IMR-90 (cell line): ENCODE data around the gene CEP68. TPM values are rescaled to one million over a fixed set of nuclear protein-coding genes. Genes with fewer than 3 reads are reported as not detected.

Experiments used
- ATAC-seq: fragments of 200-7000 bp; cut with Tn5 transposase; 2 replicates; pipeline ENCODE4 v1.9.1; 2020; ENCODE audit warnings: low read depth, mild to moderate bottlenecking, moderate library complexity
- BruUV-seq: library from RNA; stranded (reverse); fragments of 400-500 nt; replicated peaks from 2 replicates; lab custom pipeline; 2021; lab: Mats Ljungman, UMichigan
- CTCF ChIA-PET: fragments of 300-600 bp; formaldehyde crosslinking; extraction: SDS; loops from one replicate; lab custom pipeline; 2021; ENCODE audit warnings: antibody characterized with exemption; lab: Yijun Ruan, JAX
- POLR2A ChIA-PET: fragments of 300-600 bp; sonication (Branson Sonifier 250); formaldehyde crosslinking; loops from one replicate; lab custom pipeline; 2022; ENCODE audit warnings: antibody characterized with exemption; ENCODE audit not compliant: unreplicated experiment; lab: Charles Lee
- DNase-seq: peaks from one replicate; pipeline ENCODE4 v3.0.0; 2013
- H2AFZ ChIP-seq: replicated peaks from 2 replicates; pipeline ENCODE3; 2013; ENCODE audit warnings: low read length, mild to moderate bottlenecking; ENCODE audit not compliant: poor library complexity
- H2AK5ac ChIP-seq: 2 replicates; pipeline ENCODE4 v1.6.1; 2013; ENCODE audit warnings: low read depth, low read length, inconsistent platforms
- H2AK9ac ChIP-seq: replicated peaks from 2 replicates; pipeline ENCODE3; 2013; ENCODE audit warnings: mild to moderate bottlenecking, low read depth, low read length, moderate library complexity; ENCODE audit not compliant: poor library complexity
- H2BK120ac ChIP-seq: 2 replicates; pipeline ENCODE4 v1.6.1; 2013; ENCODE audit warnings: low read depth, low read length, inconsistent platforms
- H2BK15ac ChIP-seq: 3 replicates; pipeline ENCODE4 v1.6.1; 2013; ENCODE audit warnings: low read depth, low read length, inconsistent platforms
- H2BK20ac ChIP-seq: 2 replicates; pipeline ENCODE4 v1.6.1; 2013; ENCODE audit warnings: low read depth, mild to moderate bottlenecking, inconsistent platforms, low read length, moderate library complexity
- H2BK5ac ChIP-seq: 2 replicates; pipeline ENCODE4 v1.6.1; 2013; ENCODE audit warnings: mild to moderate bottlenecking, low read depth, low read length, inconsistent platforms; ENCODE audit not compliant: poor library complexity, severe bottlenecking
- H3K14ac ChIP-seq: replicated peaks from 2 replicates; pipeline ENCODE4 v1.6.1; 2013; ENCODE audit warnings: low read depth, low read length, inconsistent platforms
- H3K18ac ChIP-seq: 2 replicates; pipeline ENCODE4 v1.6.1; 2013; ENCODE audit warnings: low read depth, low read length, control low read depth
- H3K23ac ChIP-seq: 2 replicates; pipeline ENCODE4 v1.6.1; 2013; ENCODE audit warnings: low read depth, low read length, inconsistent platforms
- H3K27ac ChIP-seq: 2 replicates; pipeline ENCODE4 v1.5.1; 2013; ENCODE audit warnings: mild to moderate bottlenecking, control low read depth, low read length; ENCODE audit not compliant: insufficient read depth
- H3K27me3 ChIP-seq: 2 replicates; pipeline ENCODE4 v1.6.1; 2013; ENCODE audit warnings: low read length; ENCODE audit not compliant: control insufficient read depth, insufficient read depth
- H3K36me3 ChIP-seq: 2 replicates; pipeline ENCODE4 v1.6.1; 2013; ENCODE audit warnings: low read length, mixed read lengths; ENCODE audit not compliant: control insufficient read depth, insufficient read depth
- H3K4ac ChIP-seq: 2 replicates; pipeline ENCODE4 v1.6.1; 2013; ENCODE audit warnings: low read depth, low read length, inconsistent platforms
- H3K4me1 ChIP-seq: 2 replicates; pipeline ENCODE4 v1.6.1; 2013; ENCODE audit warnings: low read length, mixed read lengths; ENCODE audit not compliant: control insufficient read depth, insufficient read depth
- H3K4me2 ChIP-seq: 2 replicates; pipeline ENCODE4 v1.6.1; 2013; ENCODE audit warnings: low read depth, mild to moderate bottlenecking, control low read depth, low read length, moderate library complexity
- H3K4me3 ChIP-seq: 2 replicates; pipeline ENCODE4 v1.5.1; 2013; ENCODE audit warnings: low read depth, mild to moderate bottlenecking, control low read depth, low read length, moderate library complexity; ENCODE audit not compliant: insufficient read depth
- H3K56ac ChIP-seq: 2 replicates; pipeline ENCODE4 v1.6.1; 2013; ENCODE audit warnings: low read length, inconsistent platforms; ENCODE audit not compliant: insufficient read depth; ENCODE audit errors: extremely low read depth
- H3K79me1 ChIP-seq, 2 experiments: 2 replicates each; pipeline ENCODE4 v1.6.1; 2013; ENCODE audit warnings: low read length in 2 of 2, inconsistent platforms in 1 of 2, low read depth in 1 of 2
- H3K9ac ChIP-seq: 2 replicates; pipeline ENCODE4 v1.6.1; 2013; ENCODE audit warnings: low read depth, low read length, control low read depth
- H3K9me1 ChIP-seq: 2 replicates; pipeline ENCODE4 v1.6.1; 2013; ENCODE audit warnings: low read length, inconsistent platforms; ENCODE audit not compliant: insufficient read depth
- H3K9me3 ChIP-seq: 2 replicates; pipeline ENCODE4 v1.6.1; 2013; ENCODE audit warnings: low read length; ENCODE audit not compliant: control insufficient read depth, insufficient read depth
- H4K20me1 ChIP-seq: 2 replicates; pipeline ENCODE4 v1.6.1; 2013; ENCODE audit warnings: low read length, inconsistent platforms; ENCODE audit not compliant: insufficient read depth
- H4K5ac ChIP-seq: 2 replicates; pipeline ENCODE4 v1.6.1; 2013; ENCODE audit warnings: mild to moderate bottlenecking, low read depth, low read length, control low read depth
- H4K8ac ChIP-seq, 2 experiments: 2 replicates each; pipeline ENCODE4 v1.6.1; 2013; ENCODE audit warnings: low read depth in 2 of 2, low read length in 2 of 2, control low read depth in 1 of 2, inconsistent platforms in 1 of 2
- H4K91ac ChIP-seq: 2 replicates; pipeline ENCODE4 v1.6.1; 2013; ENCODE audit warnings: low read depth, low read length, inconsistent platforms; ENCODE audit not compliant: insufficient read depth
- BHLHE40 ChIP-seq: fragments of 150-350 bp; IDR thresholded peaks from 2 replicates; pipeline ENCODE4 v1.6.1; 2016; ENCODE audit warnings: mild to moderate bottlenecking, low read depth, low read length
- CEBPB ChIP-seq: IDR thresholded peaks from 2 replicates; pipeline ENCODE4 v1.6.1; 2012; ENCODE audit warnings: low read depth, low read length, improper control_type of control experiment
- CHD1 ChIP-seq: IDR thresholded peaks from 2 replicates; pipeline ENCODE4 v1.6.1; 2012; ENCODE audit warnings: low read depth, low read length, improper control_type of control experiment
- CTCF ChIP-seq: conservative IDR thresholded peaks from 2 replicates; pipeline ENCODE4 v1.5.1; 2012; ENCODE audit warnings: mild to moderate bottlenecking, low read depth, low read length, improper control_type of control experiment
- ELK1 ChIP-seq: fragments of 150-350 bp; IDR thresholded peaks from 2 replicates; pipeline ENCODE4 v1.6.1; 2016; ENCODE audit warnings: low read depth, mild to moderate bottlenecking, low read length, moderate library complexity, borderline replicate concordance
- FOS ChIP-seq: fragments of 150-350 bp; IDR thresholded peaks from 2 replicates; pipeline ENCODE4 v1.6.1; 2016; ENCODE audit warnings: low read depth, low read length
- MAFK ChIP-seq: IDR thresholded peaks from 2 replicates; pipeline ENCODE4 v1.6.1; 2012; ENCODE audit warnings: low read depth, low read length, improper control_type of control experiment
- MAZ ChIP-seq: IDR thresholded peaks from 2 replicates; pipeline ENCODE4 v1.6.1; 2012; ENCODE audit warnings: low read depth, mild to moderate bottlenecking, low read length, improper control_type of control experiment, moderate library complexity, borderline replicate concordance
- MXI1 ChIP-seq: IDR thresholded peaks from 2 replicates; pipeline ENCODE4 v1.6.1; 2012; ENCODE audit warnings: low read depth, mild to moderate bottlenecking, low read length, moderate library complexity, borderline replicate concordance
- NFE2L2 ChIP-seq: fragments of 150-350 bp; IDR thresholded peaks from 2 replicates; pipeline ENCODE4 v1.6.1; 2016; ENCODE audit warnings: low read depth, mild to moderate bottlenecking, low read length
- POLR2A ChIP-seq: IDR thresholded peaks from 2 replicates; pipeline ENCODE4 v1.6.1; 2012; ENCODE audit warnings: mild to moderate bottlenecking, low read depth, low read length
- RAD21 ChIP-seq: IDR thresholded peaks from 2 replicates; pipeline ENCODE4 v1.6.1; 2012; ENCODE audit warnings: low read length, improper control_type of control experiment
- RCOR1 ChIP-seq: IDR thresholded peaks from 2 replicates; pipeline ENCODE4 v1.6.1; 2012; ENCODE audit warnings: mild to moderate bottlenecking, low read length, improper control_type of control experiment; ENCODE audit not compliant: insufficient replicate concordance
- RFX5 ChIP-seq: IDR thresholded peaks from 2 replicates; pipeline ENCODE4 v1.8.0; 2012; ENCODE audit warnings: low read depth, mild to moderate bottlenecking, low read length, moderate library complexity
- SMC3 ChIP-seq: fragments of 150-350 bp; IDR thresholded peaks from 2 replicates; pipeline ENCODE4 v1.6.1; 2016; ENCODE audit warnings: low read depth, mild to moderate bottlenecking, antibody characterized with exemption, low read length, moderate library complexity
- USF2 ChIP-seq: fragments of 150-350 bp; IDR thresholded peaks from 2 replicates; pipeline ENCODE4 v1.6.1; 2017; ENCODE audit warnings: mild to moderate bottlenecking, antibody characterized with exemption, low read length, low read depth
- WGBS, 2 experiments: methylation state at CpG; one replicate each; pipeline versions ENCODE4 v1.1.5 to v1.1.7; 2013; ENCODE audit warnings: missing lambda C conversion rate in 2 of 2; ENCODE audit not compliant: insufficient read length in 1 of 2; ENCODE audit errors: extremely low coverage in 2 of 2; 5-methylcytosine and 5-hydroxymethylcytosine counted together
- dilution Hi-C: fragments of 300-500 bp; cut with HindIII; formaldehyde crosslinking; loops from one replicate; pipeline ENCODE4 v1.14.3; 2018; ENCODE audit warnings: low sequenced_read_pairs; ENCODE audit not compliant: unreplicated experiment
- in situ Hi-C: fragments of 300-500 bp; cut with MboI; formaldehyde crosslinking; loops from 3 replicates; pipeline ENCODE4 v1.14.3; 2019; ENCODE audit warnings: low sequenced_read_pairs, inconsistent platforms, mixed read lengths
- intact Hi-C: fragments of 100-400 bp; cut with micrococcal nuclease; formaldehyde crosslinking; loops from 2 replicates; pipeline ENCODE4 v1.10.0; 2022
- polyA plus RNA-seq, 3 experiments: library from polyadenylated mRNA; depleted of rRNA; stranded (reverse); fragments of >200 nt; gene quantifications; 2 replicates each; pipeline ENCODE4 v1.2.3, GENCODE V29; 2012; ENCODE audit warnings: low replicate concordance in 1 of 3
- total RNA-seq: library from RNA; depleted of rRNA; stranded (reverse); fragments of >200 nt; gene quantifications from 2 replicates; pipeline ENCODE4 v1.2.3, GENCODE V29; 2012

The CEP68 gene
- total and polyA plus RNA-seq, 2 of the 4 experiments (the other 2 are of a cell fraction), result 5.5 to 5.6 TPM

GRCh38 chr2:65013776-65014175, 42.4 kb upstream of the CEP68 start:
- no peak overlapping the region for H2BK20ac ChIP-seq
- H3K27me3 ChIP-seq, result no peaks in the 10 kb centered on the region
- no peak overlapping the region for H3K18ac ChIP-seq
- no peaks in the 10 kb centered on the region for H3K9me3 ChIP-seq
- H3K27ac ChIP-seq, result no peak overlapping the region
- no peak overlapping the region for H2AK5ac ChIP-seq
- no peak overlapping the region for H4K8ac ChIP-seq
- no peak overlapping the region for H2AK9ac ChIP-seq
- dilution Hi-C loops, result no loop called here
- H3K9ac ChIP-seq, result no peak overlapping the region
- H4K20me1 ChIP-seq, result no peaks in the 10 kb centered on the region
- no peak for ATAC-seq
- H2BK5ac ChIP-seq, result no peak overlapping the region
- POLR2A ChIA-PET, result no interaction called here
- H3K56ac ChIP-seq, result no peak overlapping the region
- H3K36me3 ChIP-seq, result peaks cover 23% of the 10 kb centered on the region
- DNase-seq, result no peak
- CTCF ChIA-PET, result no interaction called here
- H3K4me2 ChIP-seq, result no peak overlapping the region
- H3K4me1 ChIP-seq, result no peaks in the 10 kb centered on the region
- no peak overlapping the region for H4K5ac ChIP-seq
- H3K4me3 ChIP-seq, result no peak overlapping the region
- H3K14ac ChIP-seq, result no peak overlapping the region
- H2AFZ ChIP-seq, result no peak overlapping the region
- no peak overlapping the region for H2BK15ac ChIP-seq
- no peak overlapping the region for H4K91ac ChIP-seq
- H3K9me1 ChIP-seq, result no peaks in the 10 kb centered on the region; the same call in 1 of the 2 replicates
- TF ChIP-seq CHD1, result no peak
- no peak for TF ChIP-seq CEBPB
- TF ChIP-seq SMC3, result no peak
- TF ChIP-seq MAFK, result no peak
- TF ChIP-seq RFX5, result no peak
- no peak for TF ChIP-seq RAD21
- no peak for TF ChIP-seq CTCF
- no peak for TF ChIP-seq NFE2L2
- TF ChIP-seq POLR2A, result no peak
- TF ChIP-seq MXI1, result no peak
- no peak for TF ChIP-seq RCOR1
- TF ChIP-seq ELK1, result no peak
- no peak for TF ChIP-seq MAZ
- no peak for TF ChIP-seq BHLHE40
- TF ChIP-seq USF2, result no peak
- no peak for TF ChIP-seq FOS
- no peak overlapping the region for H3K4ac ChIP-seq
- no peaks in the 10 kb centered on the region for H3K79me1 ChIP-seq
- BruUV-seq, result no TSS peak
- no peak overlapping the region for H3K23ac ChIP-seq
- intact Hi-C loops, result no loop called here
- WGBS, 2 experiments, result no CpG with 5 or more reads among the region's 1 CpG
- in situ Hi-C loops, result no loop called here
- H2BK120ac ChIP-seq, result no peak overlapping the region
